Measurements from ENCODE around the gene SNAPC4.

DNA sequence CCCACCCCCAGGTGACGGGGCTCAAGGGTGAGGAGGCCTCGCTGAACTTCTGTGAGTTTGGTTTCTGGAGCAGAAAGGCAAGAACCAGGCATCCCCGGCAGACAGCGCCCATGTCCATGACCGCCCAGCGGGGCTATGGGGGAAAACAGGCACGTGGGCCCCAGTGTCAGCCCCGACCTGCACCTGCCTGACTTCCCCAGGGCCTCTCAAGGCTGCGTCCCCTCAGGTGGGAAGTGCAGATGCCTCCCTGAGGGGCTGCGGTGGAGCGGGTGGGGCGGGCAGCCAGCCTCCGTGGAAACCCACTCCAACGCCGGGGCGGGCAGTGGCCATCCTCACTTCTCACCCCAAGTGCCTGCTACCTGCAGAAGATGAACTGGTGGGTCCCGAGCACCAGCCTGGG lies 19.6 kb downstream of the SNAPC4 start:
- TF ChIP-seq, protein P1, sequence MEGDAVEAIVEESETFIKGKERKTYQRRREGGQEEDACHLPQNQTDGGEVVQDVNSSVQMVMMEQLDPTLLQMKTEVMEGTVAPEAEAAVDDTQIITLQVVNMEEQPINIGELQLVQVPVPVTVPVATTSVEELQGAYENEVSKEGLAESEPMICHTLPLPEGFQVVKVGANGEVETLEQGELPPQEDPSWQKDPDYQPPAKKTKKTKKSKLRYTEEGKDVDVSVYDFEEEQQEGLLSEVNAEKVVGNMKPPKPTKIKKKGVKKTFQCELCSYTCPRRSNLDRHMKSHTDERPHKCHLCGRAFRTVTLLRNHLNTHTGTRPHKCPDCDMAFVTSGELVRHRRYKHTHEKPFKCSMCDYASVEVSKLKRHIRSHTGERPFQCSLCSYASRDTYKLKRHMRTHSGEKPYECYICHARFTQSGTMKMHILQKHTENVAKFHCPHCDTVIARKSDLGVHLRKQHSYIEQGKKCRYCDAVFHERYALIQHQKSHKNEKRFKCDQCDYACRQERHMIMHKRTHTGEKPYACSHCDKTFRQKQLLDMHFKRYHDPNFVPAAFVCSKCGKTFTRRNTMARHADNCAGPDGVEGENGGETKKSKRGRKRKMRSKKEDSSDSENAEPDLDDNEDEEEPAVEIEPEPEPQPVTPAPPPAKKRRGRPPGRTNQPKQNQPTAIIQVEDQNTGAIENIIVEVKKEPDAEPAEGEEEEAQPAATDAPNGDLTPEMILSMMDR (IDR thresholded peaks at IDR 0.05; ENCODE audit: insufficient read depth, low read length, poor library complexity, severe bottlenecking) = no peak
- no peak for TF ChIP-seq EZH2phosphoT487 (conservative IDR thresholded peaks at IDR 0.05; ENCODE audit: low read length)
